HepG2 (cell line): ENCODE data around the gene GSDME. TPM values are rescaled to one million over a fixed set of nuclear protein-coding genes. Genes with fewer than 3 reads are reported as not detected.
A peak's percentile ranks its signal among the peaks of the same experiment; 100 is the strongest.

Source experiments
- CAMTA2 ChIP-seq: sonication (generic); formaldehyde crosslinking; IDR thresholded peaks from 2 replicates; pipeline ENCODE4 v1.4.0; 2020; ENCODE audit warnings: mild to moderate bottlenecking, missing genetic modification reagents, borderline replicate concordance
- GMEB2 ChIP-seq: IDR thresholded peaks from 2 replicates; pipeline ENCODE4 v1.6.1; 2016; ENCODE audit warnings: missing biosample characterization, missing genetic modification reagents, low read depth
- HNRNPUL1 ChIP-seq: fragments of 200-400 bp; formaldehyde crosslinking; IDR thresholded peaks from 2 replicates; pipeline ENCODE4 v1.6.1; 2017; ENCODE audit warnings: low read depth, mild to moderate bottlenecking, low read length, moderate library complexity
- KAT7 ChIP-seq: IDR thresholded peaks from 2 replicates; pipeline ENCODE4 v1.6.1; 2018; ENCODE audit warnings: borderline replicate concordance, missing compliant biosample characterization
- KMT2B ChIP-seq: IDR thresholded peaks from 2 replicates; pipeline ENCODE4 v1.6.1; 2016; ENCODE audit warnings: missing genetic modification reagents, missing compliant biosample characterization
- NFATC3 ChIP-seq: sonication (generic); formaldehyde crosslinking; IDR thresholded peaks from 2 replicates; pipeline ENCODE4 v1.5.1; 2020; ENCODE audit warnings: mild to moderate bottlenecking, missing genetic modification reagents
- NONO ChIP-seq, 2 experiments: fragments of 450-650 bp in 1 of 2; sonication (generic) in 1 of 2; formaldehyde crosslinking in 1 of 2; IDR thresholded peaks in 1 of 2; conservative IDR thresholded peaks in 1 of 2; 2 replicates each; pipeline versions ENCODE4 v1.6.1 to v1.8.0; 2017 to 2022; ENCODE audit warnings: mild to moderate bottlenecking in 1 of 2, missing genetic modification reagents in 1 of 2, moderate library complexity in 1 of 2
- ONECUT2 ChIP-seq: sonication (generic); formaldehyde crosslinking; IDR thresholded peaks from 2 replicates; pipeline ENCODE4 v1.4.0; 2020; ENCODE audit warnings: missing genetic modification reagents
- RARG ChIP-seq: sonication (generic); formaldehyde crosslinking; IDR thresholded peaks from 2 replicates; pipeline ENCODE4 v1.4.0; 2020; ENCODE audit warnings: low read depth, mild to moderate bottlenecking, missing genetic modification reagents
- SMC3 ChIP-seq: IDR thresholded peaks from 2 replicates; pipeline ENCODE4 v1.6.1; 2011; ENCODE audit warnings: low read length, improper control_type of control experiment
- THAP9 ChIP-seq: sonication (generic); formaldehyde crosslinking; IDR thresholded peaks from 2 replicates; pipeline ENCODE4; 2020; ENCODE audit warnings: missing genetic modification reagents, mild to moderate bottlenecking, borderline replicate concordance
- ZNF253 ChIP-seq: sonication (generic); formaldehyde crosslinking; IDR thresholded peaks from 2 replicates; pipeline ENCODE4 v1.8.0; 2022; ENCODE audit warnings: mild to moderate bottlenecking, missing genetic modification reagents, borderline replicate concordance
- ZNF34 ChIP-seq: sonication (generic); formaldehyde crosslinking; IDR thresholded peaks from 2 replicates; pipeline ENCODE4 v1.4.0; 2020; ENCODE audit warnings: mild to moderate bottlenecking, missing genetic modification reagents, borderline replicate concordance
- ZNF780A ChIP-seq: sonication (generic); formaldehyde crosslinking; IDR thresholded peaks from 2 replicates; pipeline ENCODE4 v1.8.0; 2022; ENCODE audit warnings: mild to moderate bottlenecking, missing genetic modification reagents, moderate library complexity
- ZXDC ChIP-seq: sonication (generic); formaldehyde crosslinking; IDR thresholded peaks from 2 replicates; pipeline ENCODE4 v1.5.0; 2020; ENCODE audit warnings: mild to moderate bottlenecking, missing genetic modification reagents
- polyA plus RNA-seq, 8 experiments: library from polyadenylated mRNA; depleted of rRNA in 3 of 8; stranded (reverse) in 7 of 8; unstranded in 1 of 8; fragments of >200 nt; fragmentation: Illumina TruSeq in 4 of 8; extraction: Trizol in 4 of 8; gene quantifications; 2 replicates each; pipeline versions ENCODE4 v1.2.1 to v1.2.3, GENCODE V29; 2011 to 2016; ENCODE audit warnings: low read depth in 4 of 8, missing spikeins in 1 of 8, mixed read lengths in 1 of 8; ENCODE audit not compliant: insufficient read depth in 1 of 8
- total RNA-seq, 5 experiments: library from RNA; depleted of rRNA; stranded (reverse); fragments of >200 nt; fragmentation: Illumina TruSeq; extraction: Trizol; gene quantifications; 2 replicates each; pipeline ENCODE4 v1.2.3, GENCODE V29; 2016; ENCODE audit warnings: low read depth in 1 of 5
- TF ChIP-seq, protein P1 (sequence below): sonication (generic); formaldehyde crosslinking; IDR thresholded peaks from 2 replicates; pipeline ENCODE4 v1.5.1; 2020; ENCODE audit warnings: mild to moderate bottlenecking, missing genetic modification reagents, moderate library complexity
- TF ChIP-seq, protein P2 (sequence below): sonication (generic); formaldehyde crosslinking; IDR thresholded peaks from 2 replicates; pipeline ENCODE4 v1.9.0; 2021; ENCODE audit warnings: missing genetic modification reagents, mild to moderate bottlenecking, borderline replicate concordance

GSDME gene
- total and polyA plus RNA-seq, 2 of the 13 experiments (the other 11 are each of a cell fraction or from before 2014, with no cell fraction given): 19.2 to 28.2 TPM

DNA sequence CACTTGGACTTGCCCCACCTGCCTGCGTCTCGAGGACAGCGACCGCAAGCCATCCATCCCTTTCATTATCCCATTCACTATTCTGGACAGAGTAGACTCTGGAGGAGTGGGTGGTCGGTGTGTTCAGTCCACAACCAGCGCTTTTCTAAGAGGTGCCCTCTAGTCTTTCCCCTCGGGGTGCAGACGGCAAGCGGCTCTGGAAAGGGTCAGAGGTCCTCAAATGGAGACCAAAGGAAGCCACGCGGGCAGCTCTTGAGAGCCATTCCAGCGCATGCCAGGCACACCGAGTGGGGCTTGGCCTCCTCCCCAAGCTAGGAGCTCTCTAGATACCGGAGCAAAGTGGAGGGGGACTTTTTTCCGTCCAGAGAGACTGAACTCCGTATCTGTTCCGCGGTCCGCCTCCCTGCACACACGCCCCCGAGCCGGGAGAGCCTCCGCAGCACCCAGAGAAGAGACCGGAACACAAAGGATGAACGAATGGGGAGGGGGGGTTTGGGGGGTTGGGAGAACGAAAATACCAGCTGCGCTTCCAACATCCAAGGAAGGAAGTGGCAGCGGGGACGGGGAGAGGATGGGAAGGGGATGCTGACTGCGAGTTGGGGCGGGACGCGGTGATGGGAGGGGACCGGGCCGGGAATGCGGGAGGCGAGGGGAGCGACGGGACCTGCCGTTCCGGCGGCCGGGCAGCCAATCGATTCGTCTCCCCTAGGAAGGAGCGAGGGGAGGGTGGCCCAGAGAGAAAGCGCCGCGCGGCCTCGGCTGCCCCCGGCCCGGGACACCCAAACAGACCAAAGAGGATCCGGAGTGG, 515 bp downstream of the GSDME start (continued):
- TF ChIP-seq, protein P1, sequence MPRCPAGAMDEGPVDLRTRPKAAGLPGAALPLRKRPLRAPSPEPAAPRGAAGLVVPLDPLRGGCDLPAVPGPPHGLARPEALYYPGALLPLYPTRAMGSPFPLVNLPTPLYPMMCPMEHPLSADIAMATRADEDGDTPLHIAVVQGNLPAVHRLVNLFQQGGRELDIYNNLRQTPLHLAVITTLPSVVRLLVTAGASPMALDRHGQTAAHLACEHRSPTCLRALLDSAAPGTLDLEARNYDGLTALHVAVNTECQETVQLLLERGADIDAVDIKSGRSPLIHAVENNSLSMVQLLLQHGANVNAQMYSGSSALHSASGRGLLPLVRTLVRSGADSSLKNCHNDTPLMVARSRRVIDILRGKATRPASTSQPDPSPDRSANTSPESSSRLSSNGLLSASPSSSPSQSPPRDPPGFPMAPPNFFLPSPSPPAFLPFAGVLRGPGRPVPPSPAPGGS (CRISPR knock-in tag): peak; percentile 49; the same call in 1 of the 2 replicates
- TF ChIP-seq SMC3: no peak
- TF ChIP-seq ZNF780A (CRISPR knock-in tag): no peak
- TF ChIP-seq NFATC3 (CRISPR knock-in tag): no peak
- TF ChIP-seq NONO (IDR thresholded peaks at IDR 0.05): no peak
- TF ChIP-seq NONO (CRISPR knock-in tag; conservative IDR thresholded peaks at IDR 0.05): no peak
- TF ChIP-seq CAMTA2: no peak
- peak; percentile 67; the same call in 1 of the 2 replicates for TF ChIP-seq ZXDC (CRISPR knock-in tag)
- no peak for TF ChIP-seq HNRNPUL1
- TF ChIP-seq RARG (CRISPR knock-in tag): no peak
- TF ChIP-seq GMEB2 (CRISPR knock-in tag): no peak
- TF ChIP-seq, protein P2, sequence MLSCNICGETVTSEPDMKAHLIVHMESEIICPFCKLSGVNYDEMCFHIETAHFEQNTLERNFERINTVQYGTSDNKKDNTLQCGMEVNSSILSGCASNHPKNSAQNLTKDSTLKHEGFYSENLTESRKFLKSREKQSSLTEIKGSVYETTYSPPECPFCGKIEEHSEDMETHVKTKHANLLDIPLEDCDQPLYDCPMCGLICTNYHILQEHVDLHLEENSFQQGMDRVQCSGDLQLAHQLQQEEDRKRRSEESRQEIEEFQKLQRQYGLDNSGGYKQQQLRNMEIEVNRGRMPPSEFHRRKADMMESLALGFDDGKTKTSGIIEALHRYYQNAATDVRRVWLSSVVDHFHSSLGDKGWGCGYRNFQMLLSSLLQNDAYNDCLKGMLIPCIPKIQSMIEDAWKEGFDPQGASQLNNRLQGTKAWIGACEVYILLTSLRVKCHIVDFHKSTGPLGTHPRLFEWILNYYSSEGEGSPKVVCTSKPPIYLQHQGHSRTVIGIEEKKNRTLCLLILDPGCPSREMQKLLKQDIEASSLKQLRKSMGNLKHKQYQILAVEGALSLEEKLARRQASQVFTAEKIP (CRISPR knock-in tag): no peak
- TF ChIP-seq KAT7 (CRISPR knock-in tag): no peak
- TF ChIP-seq ZNF34 (CRISPR knock-in tag): no peak
- peak; percentile 59 for TF ChIP-seq ONECUT2 (CRISPR knock-in tag)
- no peak for TF ChIP-seq ZNF253 (CRISPR knock-in tag)
- TF ChIP-seq KMT2B: peak; percentile 56
- 0 out of 2 replicates have a peak, but pooled peaks have one; percentile 42 for TF ChIP-seq THAP9
